GM06990 (cell line): ENCODE measurements around the gene TKTL1.

ENCODE experiments used
- DNase-seq: peaks from one replicate; pipeline ENCODE4 v3.0.0-alpha.2; 2011; ENCODE audit not compliant: insufficient read length; ENCODE audit errors: extremely low read depth
- H3K27me3 ChIP-seq: replicated peaks from 2 replicates; pipeline ENCODE4 v1.6.0; 2011; ENCODE audit warnings: low read length; ENCODE audit not compliant: control insufficient read depth, insufficient read depth
- H3K36me3 ChIP-seq: 2 replicates; pipeline ENCODE4 v1.5.1; 2011; ENCODE audit warnings: low read length; ENCODE audit not compliant: control insufficient read depth, insufficient read depth
- H3K4me3 ChIP-seq: replicated peaks from 2 replicates; pipeline ENCODE4 v1.5.1; 2011; ENCODE audit warnings: low read depth, mild to moderate bottlenecking, control low read depth, low read length
- CTCF ChIP-seq: IDR thresholded peaks from 2 replicates; pipeline ENCODE4 v1.5.1; 2011; ENCODE audit warnings: low read length, control low read depth, mild to moderate bottlenecking, inconsistent platforms; ENCODE audit not compliant: insufficient read depth, poor library complexity, severe bottlenecking

The TKTL1 gene

DNA sequence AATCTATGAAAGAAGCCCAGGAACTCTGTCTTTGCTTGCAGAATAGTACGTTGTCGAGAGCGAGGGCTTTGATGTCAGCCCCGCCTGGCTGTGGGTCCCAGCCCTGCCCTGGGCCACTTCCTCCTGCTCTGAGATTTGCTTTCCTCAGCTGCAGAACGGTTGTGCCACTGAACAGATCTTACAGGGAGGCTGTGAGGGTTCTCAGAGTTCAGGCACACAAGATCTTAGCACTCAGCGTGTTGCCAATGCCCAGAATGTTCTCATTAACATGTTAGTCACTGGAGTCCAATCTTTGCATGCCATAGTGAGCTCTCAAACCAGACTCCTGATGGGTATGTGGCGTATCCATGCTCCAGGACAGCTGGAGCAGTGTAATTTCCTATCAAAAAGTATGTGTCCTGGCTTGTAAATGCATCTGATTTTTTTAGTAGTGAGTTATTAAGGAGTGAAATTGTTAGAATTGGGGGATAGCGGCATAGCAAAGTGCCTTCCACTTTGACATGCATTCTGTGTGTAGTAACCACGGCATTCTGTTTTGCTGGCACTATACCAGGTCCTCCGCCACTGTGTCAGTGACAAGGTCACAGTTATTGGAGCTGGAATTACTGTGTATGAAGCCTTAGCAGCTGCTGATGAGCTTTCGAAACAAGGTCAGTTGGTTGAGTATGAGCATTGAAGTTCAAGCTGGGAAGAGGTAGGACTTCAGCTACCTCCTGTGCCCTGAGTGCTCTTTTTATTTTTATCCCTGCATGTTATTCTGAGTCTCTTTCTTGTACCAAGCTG lies 31.6 kb downstream of the TKTL1 start:
- Histone ChIP-seq H3K4me3 (no peak overlapping the region), H3K27me3 (no peaks in the 10 kb centered on the region; the same call in 1 of the 2 replicates), H3K36me3 (no peaks in the 10 kb centered on the region)
- DNase-seq: no peak
- no peak for TF ChIP-seq CTCF

DNA sequence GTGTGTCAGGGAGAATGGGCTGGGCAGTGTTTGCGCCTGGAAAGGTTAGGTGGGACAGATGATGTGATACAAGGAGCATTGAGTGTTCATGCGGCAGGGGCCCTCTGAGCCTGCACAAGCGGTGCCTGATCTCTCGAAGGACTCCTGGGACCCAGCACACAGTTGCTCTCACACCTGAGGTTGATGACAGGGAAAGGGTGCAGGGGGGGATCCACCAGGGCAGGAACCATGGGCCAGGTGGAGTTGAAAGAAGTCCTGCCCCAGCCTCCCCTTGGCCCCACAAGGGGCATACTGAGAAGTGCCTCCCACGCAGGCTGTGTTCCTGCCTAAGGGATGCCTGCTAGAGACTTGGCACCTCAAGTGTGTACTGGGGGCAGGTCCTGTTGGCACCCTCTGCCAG lies 33.1 kb downstream of the TKTL1 start:
- TF ChIP-seq CTCF: no peak
- Histone ChIP-seq H3K36me3 (no peaks in the 10 kb centered on the region), H3K4me3 (no peak overlapping the region), H3K27me3 (no peaks in the 10 kb centered on the region; the same call in 1 of the 2 replicates)
- DNase-seq: no peak

DNA sequence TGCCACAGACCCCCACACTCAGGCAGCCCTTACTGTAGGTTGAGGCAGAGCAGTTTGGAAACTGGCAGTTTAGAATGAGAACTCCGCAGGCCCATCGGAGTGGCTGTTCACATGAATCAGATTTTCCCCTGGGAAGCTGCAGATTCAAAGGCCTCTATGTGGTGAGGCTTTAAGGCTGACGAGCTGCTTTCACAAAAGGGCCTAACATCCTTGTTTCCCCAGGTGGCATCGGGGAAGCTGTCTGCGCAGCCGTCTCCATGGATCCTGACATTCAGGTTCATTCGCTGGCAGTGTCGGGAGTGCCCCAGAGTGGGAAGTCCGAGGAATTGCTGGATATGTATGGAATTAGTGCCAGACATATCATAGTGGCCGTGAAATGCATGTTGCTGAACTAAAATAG lies 33.7 kb downstream of the TKTL1 start:
- Histone ChIP-seq H3K36me3 (no peaks in the 10 kb centered on the region), H3K4me3 (no peak overlapping the region), H3K27me3 (no peaks in the 10 kb centered on the region; the same call in 1 of the 2 replicates)
- DNase-seq: no peak
- TF ChIP-seq CTCF: no peak

- no peak for DNase-seq
- H3K36me3 ChIP-seq: no peaks in the 10 kb centered on the region
- H3K27me3 ChIP-seq: no peaks in the 10 kb centered on the region
- no peak for TF ChIP-seq CTCF
- no peak overlapping the region for H3K4me3 ChIP-seq
Measured at GRCh38 chrX:154332561-154332960, 37.0 kb downstream of the TKTL1 start.

DNA sequence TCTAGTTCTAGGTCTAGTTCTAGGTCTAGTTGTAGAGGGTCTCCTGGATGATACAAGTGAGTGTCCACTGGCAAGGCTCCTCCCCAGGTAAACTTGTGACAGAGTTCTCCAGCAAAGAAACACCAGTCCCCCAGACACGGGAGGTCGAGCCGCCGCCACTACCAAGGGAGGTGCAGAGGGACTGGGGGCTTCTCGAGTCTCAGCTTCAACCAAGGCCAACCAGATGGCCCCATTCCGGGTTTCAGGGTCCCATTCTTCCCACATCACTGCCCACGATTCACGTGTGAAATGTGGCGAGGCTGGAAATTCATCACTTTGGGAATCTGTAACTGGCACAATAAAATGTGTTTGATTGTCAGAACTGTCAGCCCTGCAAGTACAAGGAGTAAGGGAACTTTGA lies 37.5 kb downstream of the TKTL1 start:
- Histone ChIP-seq H3K4me3 (no peak overlapping the region), H3K27me3 (no peaks in the 10 kb centered on the region), H3K36me3 (no peaks in the 10 kb centered on the region)
- DNase-seq: no peak
- TF ChIP-seq CTCF: no peak

- DNase-seq: peak; percentile 61
- no peak overlapping the region for H3K4me3 ChIP-seq
- no peaks in the 10 kb centered on the region for H3K27me3 ChIP-seq
Measured at GRCh38 chrX:154333837-154334271, 38.3 kb downstream of the TKTL1 start.

More at GRCh38 chrX:154333837-154334271, 38.3 kb downstream of the TKTL1 start:
- TF ChIP-seq CTCF: no peak
- no peaks in the 10 kb centered on the region for H3K36me3 ChIP-seq
